Upper lobe of left lung (tissue), 6 donors: ENCODE data around the gene XPO5. TPM values are rescaled to one million over a fixed set of nuclear protein-coding genes. Genes with fewer than 3 reads are reported as not detected.
"Not testable (repeated sequence)": the region's sequence is repeated elsewhere in the genome, so short reads cannot be mapped to it uniquely, and the experiment has no call there.

Source experiments
- ATAC-seq, 2 donors: fragments of 200-7000 bp; cut with Tn5 transposase; one replicate each; pipeline ENCODE4 v1.9.1; 2022; ENCODE audit warnings: mild to moderate bottlenecking in 2 of 2, moderate library complexity in 2 of 2; ENCODE audit not compliant: low FRiP score in 2 of 2
- DNase-seq, 2 donors: peaks; one replicate each; pipeline ENCODE4 v3.0.0-alpha.2; 2019 to 2020
- H3K27ac ChIP-seq, 4 donors: fragments of 200-600 bp; sonication (generic); one replicate each; pipeline ENCODE4 v1.5.1; 2016 to 2019
- H3K27me3 ChIP-seq, 4 donors: fragments of 200-600 bp; sonication (generic); one replicate each; pipeline ENCODE4 v1.5.1; 2017 to 2019
- H3K36me3 ChIP-seq, 4 donors: fragments of 200-600 bp; sonication (generic); one replicate each; pipeline ENCODE4 v1.5.1; 2016 to 2019
- H3K4me1 ChIP-seq, 4 donors: fragments of 200-600 bp; sonication (generic); one replicate each; pipeline ENCODE4 v1.5.1; 2018 to 2019
- H3K4me3 ChIP-seq, 4 donors: fragments of 200-600 bp; sonication (generic); one replicate each; pipeline ENCODE4 v1.5.1; 2017 to 2019; ENCODE audit warnings: mild to moderate bottlenecking in 2 of 4, moderate library complexity in 1 of 4
- H3K9me3 ChIP-seq, 4 donors: fragments of 200-600 bp; sonication (generic); one replicate each; pipeline ENCODE4 v1.5.1; 2018 to 2019
- EP300 ChIP-seq, 4 donors: sonication (generic); formaldehyde crosslinking; IDR thresholded peaks; one replicate each; pipeline ENCODE4 v1.5.1; 2017; ENCODE audit warnings: antibody characterized with exemption in 4 of 4, control low read depth in 2 of 4
- POLR2A ChIP-seq, 4 donors: fragments of 450-650 bp; IDR thresholded peaks; one replicate each; pipeline ENCODE4 v1.5.1; 2016 to 2017; ENCODE audit warnings: antibody characterized with exemption in 4 of 4, mild to moderate bottlenecking in 2 of 4
- POLR2AphosphoS5 ChIP-seq, 2 donors: sonication (generic); formaldehyde crosslinking; IDR thresholded peaks; one replicate each; pipeline ENCODE4 v1.5.1; 2017; ENCODE audit warnings: antibody characterized with exemption in 2 of 2
- WGBS, 2 donors: methylation state at CpG; one replicate each; pipeline ENCODE4 v1.1.5; 2017 to 2018; 5-methylcytosine and 5-hydroxymethylcytosine counted together
- total RNA-seq, 6 donors: library from RNA; depleted of rRNA in 4 of 6; stranded (reverse); fragments of >200 nt in 4 of 6; gene quantifications; one replicate each; pipeline versions ENCODE4 v1.1.0 to v1.2.1, GENCODE V29; 2016 to 2021
- TF ChIP-seq, protein P1 (sequence below), 6 experiments: fragments of 450-650 bp in 4 of 6; fragments of 200-600 bp in 2 of 6; sonication (generic) in 2 of 6; IDR thresholded peaks; one replicate each; pipeline ENCODE4 v1.5.1; 2016 to 2019; ENCODE audit warnings: antibody characterized with exemption in 6 of 6
- donor health status: DM: no; HTN: no; CAD: no; lungs with moderate emphysema.
- donor health status: DM: no; HTN: yes; CAD: no; lungs with severe emphysema.

Gene XPO5
- total RNA-seq, 6 donors from 2014 or later, result 17.9 to 48.2 (median 25.1) TPM

DNA sequence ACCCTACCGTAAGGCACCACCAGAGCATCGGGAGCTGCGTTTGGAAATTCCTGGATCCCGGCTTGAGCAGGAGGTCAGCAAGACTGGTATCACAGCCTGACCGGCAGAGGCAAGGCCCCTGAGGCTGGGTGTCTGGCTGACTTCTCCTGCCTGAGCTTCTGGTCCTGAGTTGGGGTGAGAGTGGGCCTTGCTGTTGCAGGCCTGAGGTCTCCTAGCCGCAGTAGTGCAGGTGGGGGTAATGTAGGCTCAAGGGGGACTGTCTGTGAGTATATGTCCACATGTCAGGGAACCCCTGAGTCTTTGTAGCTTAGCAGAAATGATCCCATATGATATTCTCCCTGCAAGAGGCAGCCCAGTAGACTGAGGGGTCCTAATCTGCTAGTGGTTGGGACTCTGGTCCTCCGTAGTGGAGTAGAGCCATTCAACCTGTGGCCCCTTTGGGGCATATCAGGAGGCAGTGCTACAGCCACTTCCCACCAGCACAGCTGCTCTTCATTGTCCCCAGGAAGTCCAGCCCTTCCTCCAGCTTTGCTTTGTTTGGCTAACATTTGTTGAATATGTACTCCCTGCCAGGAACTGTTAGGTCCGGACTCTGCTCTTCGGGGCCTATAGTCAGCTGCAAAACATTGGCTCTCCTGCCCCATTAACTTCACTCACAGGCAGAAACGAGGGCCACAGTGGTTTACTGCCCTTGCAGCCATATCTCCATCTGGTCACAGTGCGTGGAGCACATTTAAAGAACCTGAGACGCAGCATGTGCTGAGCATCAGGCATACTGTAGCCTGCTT lies 76.6 kb downstream of the XPO5 start:
- Histone ChIP-seq H3K4me3 (no peak overlapping the region), H3K36me3 (peaks cover 22 to 70% (median 53%) of the 10 kb centered on the region in 4 donors), H3K4me1 (peaks cover 25 to 39% (median 35%) of the 10 kb centered on the region in 4 donors), H3K27ac (peak overlapping the region in 3 of 4 donors; percentile 52 to 78 (median 54)), H3K27me3 (no peaks in the 10 kb centered on the region), H3K9me3 (no peaks in the 10 kb centered on the region)
- ATAC-seq (no peak), DNase-seq (no peak)
- 72 to 87% methylated on average over 11 to 12 of the region's 12 CpGs for WGBS, 2 donors
- TF ChIP-seq, protein P1, sequence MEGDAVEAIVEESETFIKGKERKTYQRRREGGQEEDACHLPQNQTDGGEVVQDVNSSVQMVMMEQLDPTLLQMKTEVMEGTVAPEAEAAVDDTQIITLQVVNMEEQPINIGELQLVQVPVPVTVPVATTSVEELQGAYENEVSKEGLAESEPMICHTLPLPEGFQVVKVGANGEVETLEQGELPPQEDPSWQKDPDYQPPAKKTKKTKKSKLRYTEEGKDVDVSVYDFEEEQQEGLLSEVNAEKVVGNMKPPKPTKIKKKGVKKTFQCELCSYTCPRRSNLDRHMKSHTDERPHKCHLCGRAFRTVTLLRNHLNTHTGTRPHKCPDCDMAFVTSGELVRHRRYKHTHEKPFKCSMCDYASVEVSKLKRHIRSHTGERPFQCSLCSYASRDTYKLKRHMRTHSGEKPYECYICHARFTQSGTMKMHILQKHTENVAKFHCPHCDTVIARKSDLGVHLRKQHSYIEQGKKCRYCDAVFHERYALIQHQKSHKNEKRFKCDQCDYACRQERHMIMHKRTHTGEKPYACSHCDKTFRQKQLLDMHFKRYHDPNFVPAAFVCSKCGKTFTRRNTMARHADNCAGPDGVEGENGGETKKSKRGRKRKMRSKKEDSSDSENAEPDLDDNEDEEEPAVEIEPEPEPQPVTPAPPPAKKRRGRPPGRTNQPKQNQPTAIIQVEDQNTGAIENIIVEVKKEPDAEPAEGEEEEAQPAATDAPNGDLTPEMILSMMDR (IDR thresholded peaks at IDR 0.05), result no peak
- TF ChIP-seq EP300 (IDR thresholded peaks at IDR 0.05) (no peak), POLR2A (IDR thresholded peaks at IDR 0.05) (no peak), POLR2AphosphoS5 (IDR thresholded peaks at IDR 0.05) (no peak)

GRCh38 chr6:43498291-43498690 lies 77.5 kb downstream of the XPO5 start:
- peaks cover 19 to 60% (median 44%) of the 10 kb centered on the region in 4 donors for H3K36me3 ChIP-seq
- not testable (repeated sequence) for ATAC-seq

GRCh38 chr6:43497689-43498088 lies 78.1 kb downstream of the XPO5 start:
- Histone ChIP-seq H3K4me3 (no peak overlapping the region), H3K9me3 (no peaks in the 10 kb centered on the region), H3K27ac (no peak overlapping the region), H3K4me1 (peaks cover 34 to 46% (median 40%) of the 10 kb centered on the region in 4 donors), H3K27me3 (no peaks in the 10 kb centered on the region), H3K36me3 (peaks cover 13 to 54% (median 38%) of the 10 kb centered on the region in 4 donors)
- TF ChIP-seq POLR2A (IDR thresholded peaks at IDR 0.05), result no peak
- TF ChIP-seq, protein P1 (IDR thresholded peaks at IDR 0.05), result no peak
- no peak for TF ChIP-seq POLR2AphosphoS5 (IDR thresholded peaks at IDR 0.05)
- TF ChIP-seq EP300 (IDR thresholded peaks at IDR 0.05), result no peak
- ATAC-seq, result no peak
- 95 to 96% methylated on average over 12 of the region's 12 CpGs for WGBS, 2 donors
- DNase-seq, result no peak

More at GRCh38 chr6:43498291-43498690, 77.5 kb downstream of the XPO5 start:
- H3K27me3 ChIP-seq, H3K9me3 ChIP-seq, H3K4me3 ChIP-seq, DNase-seq: not testable (repeated sequence)
- Histone ChIP-seq H3K27ac (peak overlapping the region in 2 of 4 donors; percentile 26 to 78), H3K4me1 (peaks cover 28 to 40% (median 35%) of the 10 kb centered on the region in 4 donors)
- WGBS, 2 donors, result 86 to 87% methylated on average over 5 of the region's 5 CpGs

DNA sequence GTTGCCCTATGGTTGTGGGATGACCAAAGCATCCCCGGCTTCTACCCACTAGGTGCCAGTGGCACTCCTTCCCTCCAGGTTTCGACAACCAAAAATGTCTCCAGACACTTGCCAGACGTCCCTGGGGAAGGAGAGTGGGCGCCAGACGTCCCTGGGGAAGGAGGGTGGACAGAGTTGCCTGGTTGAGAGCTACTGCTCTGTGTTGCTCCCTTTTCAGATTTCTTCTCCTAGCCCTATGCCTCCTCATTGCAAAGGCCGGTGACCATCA lies 78.8 kb downstream of the XPO5 start:
- no peaks in the 10 kb centered on the region for H3K9me3 ChIP-seq
- DNase-seq, result no peak
- no peak for ATAC-seq
- TF ChIP-seq, protein P1 (IDR thresholded peaks at IDR 0.05), result no peak
- TF ChIP-seq EP300 (IDR thresholded peaks at IDR 0.05) (no peak), POLR2AphosphoS5 (IDR thresholded peaks at IDR 0.05) (no peak), POLR2A (IDR thresholded peaks at IDR 0.05) (no peak)
- peaks cover 40 to 52% (median 46%) of the 10 kb centered on the region in 4 donors for H3K4me1 ChIP-seq
- H3K36me3 ChIP-seq, result peaks cover 11 to 48% (median 32%) of the 10 kb centered on the region in 4 donors
- no peak overlapping the region for H3K27ac ChIP-seq
- no peak overlapping the region for H3K4me3 ChIP-seq
- WGBS, 2 donors, result 92 to 93% methylated on average over 6 of the region's 6 CpGs
- no peaks in the 10 kb centered on the region for H3K27me3 ChIP-seq

GRCh38 chr6:43496370-43497128 lies 79.3 kb downstream of the XPO5 start:
- Histone ChIP-seq H3K4me1 (peaks cover 46 to 56% (median 51%) of the 10 kb centered on the region in 4 donors), H3K9me3 (no peaks in the 10 kb centered on the region), H3K27ac (peak overlapping the region in 3 of 4 donors; percentile 6 to 56 (median 14)), H3K27me3 (no peaks in the 10 kb centered on the region), H3K4me3 (no peak overlapping the region), H3K36me3 (peaks cover 11 to 44% (median 31%) of the 10 kb centered on the region in 4 donors)
- no peak for TF ChIP-seq POLR2A (IDR thresholded peaks at IDR 0.05)
- TF ChIP-seq, protein P1 (IDR thresholded peaks at IDR 0.05), result peak; percentile 16 to 50 (median 42)
- 59 to 76% methylated on average over 3 to 18 of the region's 18 CpGs for WGBS, 2 donors
- no peak for ATAC-seq
- DNase-seq, result no peak
